Measurements from ENCODE around the gene IWS1.
"Not testable (repeated sequence)": the region's sequence is repeated elsewhere in the genome, so short reads cannot be mapped to it uniquely, and the experiment has no call there.

IWS1 gene

GRCh38 chr2:127526132-127527000 is at the start of gene IWS1:
Gene IWS1 (minus strand): TSS chr2:127526489. CDS start chr2:127526208, 281 bp downstream.
- H3K9me3 Mint-ChIP-seq, result peaks cover 4% of the 10 kb centered on the region
- DNase-seq (ENCODE audit: low spot score), result peak; percentile 95
- peak within 1 kb of the TSS; percentile 92 for H3K4me3 Mint-ChIP-seq
- H3K4me1 Mint-ChIP-seq (ENCODE audit: low read depth), result peaks cover 27% of the 10 kb centered on the region
- H3K27me3 Mint-ChIP-seq (ENCODE audit: low read depth), result peaks cover 6% of the 10 kb centered on the region
- H3K36me3 Mint-ChIP-seq (ENCODE audit: low read depth), result peaks cover 16% of the 10 kb centered on the region
- peak within 1 kb of the TSS; percentile 96 for H3K27ac Mint-ChIP-seq

DNA sequence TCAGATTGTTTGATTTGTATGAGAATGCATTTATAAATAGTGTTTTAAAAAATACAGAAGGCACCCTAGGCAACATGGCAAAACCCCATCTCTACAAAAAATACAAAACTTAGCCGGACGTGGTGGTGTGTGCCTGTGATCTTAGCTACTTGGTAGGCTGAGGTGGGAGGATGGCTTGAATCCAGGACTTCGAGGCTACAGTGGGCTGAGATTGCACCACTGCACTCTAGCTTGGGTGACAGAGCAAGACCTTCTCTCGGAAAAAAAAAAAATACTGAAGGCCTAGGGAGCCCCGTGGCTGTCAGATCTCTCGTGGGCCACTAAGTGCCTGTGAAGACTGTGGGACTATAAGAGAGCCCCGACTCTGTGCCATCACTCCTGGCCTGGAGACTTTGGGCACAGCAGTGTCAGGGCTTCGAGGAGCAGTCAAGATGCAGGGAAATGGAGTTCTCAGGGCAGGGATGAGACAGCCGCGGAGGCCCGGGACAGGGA is 49.7 kb upstream of the IWS1 start:
- H3K36me3 Mint-ChIP-seq (ENCODE audit: low read depth), result no peaks in the 10 kb centered on the region
- DNase-seq (ENCODE audit: low spot score), result no peak
- no peak overlapping the region for H3K27ac Mint-ChIP-seq
- H3K9me3 Mint-ChIP-seq, result no peaks in the 10 kb centered on the region
- no peak overlapping the region for H3K4me3 Mint-ChIP-seq
- peaks cover 16% of the 10 kb centered on the region for H3K27me3 Mint-ChIP-seq (ENCODE audit: low read depth)
- peaks cover 6% of the 10 kb centered on the region for H3K4me1 Mint-ChIP-seq (ENCODE audit: low read depth)

- Mint-ChIP-seq H3K27ac (no peak overlapping the region), H3K4me1 (ENCODE audit: low read depth) (peaks cover 6% of the 10 kb centered on the region), H3K36me3 (ENCODE audit: low read depth) (no peaks in the 10 kb centered on the region), H3K4me3 (no peak overlapping the region), H3K9me3 (no peaks in the 10 kb centered on the region), H3K27me3 (ENCODE audit: low read depth) (peaks cover 22% of the 10 kb centered on the region)
- no peak for DNase-seq (ENCODE audit: low spot score)
Measured at GRCh38 chr2:127575185-127575765, 49.0 kb upstream of the IWS1 start.

DNA sequence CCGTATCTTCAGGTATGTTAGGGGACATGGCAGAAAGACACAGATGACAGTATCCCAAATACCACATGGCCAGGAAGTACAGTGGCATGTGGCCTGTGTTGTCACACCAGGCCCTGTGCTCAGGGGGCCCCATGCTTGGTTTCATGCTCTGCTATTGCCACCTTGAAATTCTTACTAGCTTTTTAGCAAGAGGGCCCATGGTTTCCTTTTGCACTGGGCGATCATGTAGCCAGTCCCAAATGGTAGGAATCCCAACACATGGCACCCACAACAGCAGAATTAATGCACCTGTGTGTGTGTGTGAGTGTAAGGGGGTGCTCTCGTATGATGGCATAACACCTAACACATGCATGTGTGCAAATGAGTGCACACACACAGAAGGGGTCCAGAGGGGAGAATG is 48.4 kb upstream of the IWS1 start:
- DNase-seq (ENCODE audit: low spot score), result no peak
- Mint-ChIP-seq H3K4me3 (no peak overlapping the region), H3K4me1 (ENCODE audit: low read depth) (peaks cover 6% of the 10 kb centered on the region), H3K27ac (no peak overlapping the region), H3K27me3 (ENCODE audit: low read depth) (peaks cover 22% of the 10 kb centered on the region), H3K36me3 (ENCODE audit: low read depth) (no peaks in the 10 kb centered on the region), H3K9me3 (no peaks in the 10 kb centered on the region)

DNA sequence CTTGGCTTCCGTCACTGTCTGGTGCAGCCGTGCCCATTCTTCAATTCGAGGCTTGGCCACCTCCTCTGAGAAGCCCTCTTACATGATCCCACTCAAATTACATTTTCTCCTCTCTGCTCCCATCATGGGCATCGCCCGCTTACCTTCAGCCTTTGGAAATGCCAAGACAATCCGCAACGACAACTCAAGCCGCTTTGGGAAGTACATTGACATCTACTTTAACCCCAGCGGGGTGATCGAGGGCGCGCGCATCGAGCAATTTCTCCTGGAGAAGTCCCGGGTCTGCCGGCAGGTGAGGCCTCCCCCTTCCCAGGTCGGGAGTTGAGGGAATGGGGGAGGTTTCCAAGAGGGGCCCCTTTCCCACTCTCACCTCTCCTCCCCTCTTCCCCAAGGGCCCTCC is 47.5 kb upstream of the IWS1 start:
- peaks cover 6% of the 10 kb centered on the region for H3K4me1 Mint-ChIP-seq (ENCODE audit: low read depth)
- peaks cover 27% of the 10 kb centered on the region for H3K27me3 Mint-ChIP-seq (ENCODE audit: low read depth)
- H3K9me3 Mint-ChIP-seq, result no peaks in the 10 kb centered on the region
- DNase-seq (ENCODE audit: low spot score), result no peak
- no peak overlapping the region for H3K27ac Mint-ChIP-seq
- no peaks in the 10 kb centered on the region for H3K36me3 Mint-ChIP-seq (ENCODE audit: low read depth)
- no peak overlapping the region for H3K4me3 Mint-ChIP-seq

GRCh38 chr2:127573298-127573697 is 47.0 kb upstream of the IWS1 start:
- Mint-ChIP-seq H3K9me3 (no peaks in the 10 kb centered on the region), H3K36me3 (ENCODE audit: low read depth) (no peaks in the 10 kb centered on the region), H3K4me3 (no peak overlapping the region), H3K4me1 (ENCODE audit: low read depth) (peaks cover 6% of the 10 kb centered on the region), H3K27ac (no peak overlapping the region), H3K27me3 (ENCODE audit: low read depth) (peaks cover 27% of the 10 kb centered on the region)
- no peak for DNase-seq (ENCODE audit: low spot score)

- peaks cover 27% of the 10 kb centered on the region for H3K27me3 Mint-ChIP-seq (ENCODE audit: low read depth)
- no peak for DNase-seq (ENCODE audit: low spot score)
- H3K9me3 Mint-ChIP-seq, result no peaks in the 10 kb centered on the region
- H3K27ac Mint-ChIP-seq, result no peak overlapping the region
- no peaks in the 10 kb centered on the region for H3K36me3 Mint-ChIP-seq (ENCODE audit: low read depth)
- H3K4me1 Mint-ChIP-seq (ENCODE audit: low read depth), result peaks cover 6% of the 10 kb centered on the region
- H3K4me3 Mint-ChIP-seq, result no peak overlapping the region
Measured at GRCh38 chr2:127572841-127573240, 46.6 kb upstream of the IWS1 start.

DNA sequence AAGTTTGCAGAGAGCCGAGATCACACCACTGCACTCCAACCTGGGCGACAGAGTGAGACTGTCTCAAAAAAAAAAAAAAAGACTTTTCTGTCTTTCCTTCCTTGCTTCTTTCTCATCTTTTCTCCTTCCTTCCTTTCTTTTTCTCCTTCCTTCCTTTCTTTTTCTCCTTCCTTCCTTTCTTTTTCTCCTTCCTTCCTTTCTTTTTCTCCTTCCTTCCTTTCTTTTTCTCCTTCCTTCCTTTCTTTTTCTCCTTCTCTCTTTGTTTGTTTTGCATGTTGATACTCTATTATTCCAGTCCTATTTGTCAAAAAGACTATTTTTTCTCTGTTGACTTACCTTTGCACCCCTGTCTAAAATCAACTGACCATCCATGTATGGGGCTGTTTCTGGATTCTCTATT is 46.1 kb upstream of the IWS1 start:
- not testable (repeated sequence) for DNase-seq (ENCODE audit: low spot score); H3K4me3 Mint-ChIP-seq; H3K36me3 Mint-ChIP-seq (ENCODE audit: low read depth); H3K9me3 Mint-ChIP-seq; H3K27ac Mint-ChIP-seq; H3K4me1 Mint-ChIP-seq (ENCODE audit: low read depth)
- peaks cover 27% of the 10 kb centered on the region for H3K27me3 Mint-ChIP-seq (ENCODE audit: low read depth)

GRCh38 chr2:127570282-127571250 is 44.3 kb upstream of the IWS1 start:
- H3K27me3 Mint-ChIP-seq (ENCODE audit: low read depth), result peaks cover 30% of the 10 kb centered on the region

DNA sequence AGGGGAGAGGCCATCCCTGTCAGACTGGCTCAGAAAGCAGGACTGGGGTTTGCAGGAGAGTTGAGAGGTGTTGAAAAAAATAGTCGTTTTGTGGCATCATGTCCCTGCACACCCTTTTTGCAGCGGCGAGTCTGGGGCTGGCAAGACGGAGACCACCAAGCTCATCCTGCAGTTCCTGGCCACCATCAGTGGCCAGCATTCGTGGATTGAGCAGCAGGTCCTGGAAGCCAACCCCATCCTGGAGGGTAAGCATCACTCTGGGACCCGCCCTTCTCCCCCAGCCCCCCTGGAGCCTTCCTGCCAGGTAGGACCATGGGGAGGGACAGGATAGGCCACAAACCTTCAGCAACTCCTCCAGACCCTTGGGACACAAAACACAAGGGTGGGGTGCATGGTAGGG is 43.4 kb upstream of the IWS1 start:
- Mint-ChIP-seq H3K27me3 (ENCODE audit: low read depth) (peaks cover 32% of the 10 kb centered on the region), H3K9me3 (no peaks in the 10 kb centered on the region), H3K4me1 (ENCODE audit: low read depth) (no peaks in the 10 kb centered on the region), H3K27ac (no peak overlapping the region), H3K36me3 (ENCODE audit: low read depth) (no peaks in the 10 kb centered on the region), H3K4me3 (no peak overlapping the region)
- DNase-seq (ENCODE audit: low spot score), result no peak

More at GRCh38 chr2:127570282-127571250, 44.3 kb upstream of the IWS1 start:
- no peaks in the 10 kb centered on the region for H3K36me3 Mint-ChIP-seq (ENCODE audit: low read depth)
- H3K9me3 Mint-ChIP-seq, result no peaks in the 10 kb centered on the region
- no peak for DNase-seq (ENCODE audit: low spot score)
- no peak overlapping the region for H3K27ac Mint-ChIP-seq
- H3K4me3 Mint-ChIP-seq, result no peak overlapping the region
- H3K4me1 Mint-ChIP-seq (ENCODE audit: low read depth), result peaks cover 6% of the 10 kb centered on the region

GRCh38 chr2:127568128-127568527 is 41.8 kb upstream of the IWS1 start:
- H3K27me3 Mint-ChIP-seq (ENCODE audit: low read depth), result peaks cover 33% of the 10 kb centered on the region

GRCh38 chr2:127567351-127567854 is 41.1 kb upstream of the IWS1 start:
- no peak for DNase-seq (ENCODE audit: low spot score)
- Mint-ChIP-seq H3K27ac (no peak overlapping the region), H3K9me3 (peaks cover 6% of the 10 kb centered on the region), H3K4me1 (ENCODE audit: low read depth) (peaks cover 19% of the 10 kb centered on the region), H3K4me3 (no peak overlapping the region), H3K36me3 (ENCODE audit: low read depth) (peaks cover 4% of the 10 kb centered on the region), H3K27me3 (ENCODE audit: low read depth) (peaks cover 30% of the 10 kb centered on the region)

More at GRCh38 chr2:127568128-127568527, 41.8 kb upstream of the IWS1 start:
- H3K27ac Mint-ChIP-seq, result no peak overlapping the region
- peaks cover 1% of the 10 kb centered on the region for H3K9me3 Mint-ChIP-seq
- H3K4me1 Mint-ChIP-seq (ENCODE audit: low read depth), result peaks cover 15% of the 10 kb centered on the region
- H3K36me3 Mint-ChIP-seq (ENCODE audit: low read depth), result peaks cover under 1% of the 10 kb centered on the region
- H3K4me3 Mint-ChIP-seq, result no peak overlapping the region
- DNase-seq (ENCODE audit: low spot score), result no peak

DNA sequence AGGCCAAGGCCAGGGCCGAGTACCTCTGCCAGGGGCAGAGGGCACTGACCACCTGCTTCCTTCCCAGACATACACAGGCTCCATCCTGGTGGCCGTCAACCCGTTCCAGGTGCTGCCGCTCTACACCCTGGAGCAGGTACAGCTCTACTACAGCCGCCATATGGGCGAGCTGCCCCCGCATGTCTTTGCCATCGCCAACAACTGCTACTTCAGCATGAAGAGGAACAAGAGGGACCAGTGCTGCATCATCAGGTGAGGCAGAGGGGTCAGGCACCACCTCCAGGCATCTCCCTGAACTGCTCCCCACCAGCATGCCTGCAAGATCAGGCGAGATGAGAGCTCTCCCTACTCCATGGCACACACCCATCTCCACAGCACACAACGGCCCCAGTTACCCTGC is 40.3 kb upstream of the IWS1 start:
- no peak for DNase-seq (ENCODE audit: low spot score)
- Mint-ChIP-seq H3K4me3 (no peak overlapping the region), H3K27me3 (ENCODE audit: low read depth) (peaks cover 29% of the 10 kb centered on the region), H3K9me3 (peaks cover 6% of the 10 kb centered on the region), H3K4me1 (ENCODE audit: low read depth) (peaks cover 21% of the 10 kb centered on the region), H3K27ac (no peak overlapping the region), H3K36me3 (ENCODE audit: low read depth) (peaks cover 4% of the 10 kb centered on the region)
